ENCODE measurements around the gene CELA2B.

- TF ChIP-seq ZNF416 (tag by site-specific recombination; IDR thresholded peaks at IDR 0.05) (no peak), OVOL3 (tag by site-specific recombination; IDR thresholded peaks at IDR 0.05) (no peak), ZNF24 (tag by site-specific recombination; IDR thresholded peaks at IDR 0.05) (no peak), ZNF146 (tag by site-specific recombination; IDR thresholded peaks at IDR 0.05) (no peak), ZNF114 (tag by site-specific recombination; IDR thresholded peaks at IDR 0.05) (no peak), CTCF (tag by site-specific recombination; IDR thresholded peaks at IDR 0.05) (no peak), ZNF692 (tag by site-specific recombination; IDR thresholded peaks at IDR 0.05) (no peak)
Observed at GRCh38 chr1:15426492-15427279, 49.2 kb upstream of the CELA2B start.
